ENCODE data around the gene NOC2L. TPM values are rescaled to one million over a fixed set of nuclear protein-coding genes. Genes with fewer than 3 reads are reported as not detected.
A peak's percentile ranks its signal among the peaks of the same experiment; 100 is the strongest.

Gene NOC2L
- total and polyA plus RNA-seq, 2 donors from 2014 or later = 42.4 to 65.5 TPM

GRCh38 chr1:933603-933940 lies 25.5 kb downstream of the NOC2L start:
- no peak for FAIRE-seq
- no peak overlapping the region for H3K27ac ChIP-seq (ENCODE audit: low read depth in 2 of 2, low read length in 2 of 2)
- H3K27me3 ChIP-seq (ENCODE audit: control insufficient read depth, insufficient read depth, low read length) = no peaks in the 10 kb centered on the region
- peaks cover 0 to 15% (median 0%) of the 10 kb centered on the region in 3 donors for H3K4me1 ChIP-seq (ENCODE audit: control insufficient read depth in 2 of 3, insufficient read depth in 2 of 3, low read depth in 1 of 3, low read length in 3 of 3)
- no peak overlapping the region for H3K9ac ChIP-seq (ENCODE audit: low read length in 3 of 3)
- DNase-seq = peak in 1 of 5 donors; percentile 65
- H3K36me3 ChIP-seq (ENCODE audit: control insufficient read depth in 2 of 3, insufficient read depth in 3 of 3, low read length in 3 of 3) = no peaks in the 10 kb centered on the region
- H3K9me3 ChIP-seq (ENCODE audit: control insufficient read depth in 2 of 3, insufficient read depth in 1 of 3, low read length in 3 of 3) = no peaks in the 10 kb centered on the region
- no peak overlapping the region for H3K4me3 ChIP-seq (ENCODE audit: low read length in 3 of 3)
- TF ChIP-seq, protein P1, sequence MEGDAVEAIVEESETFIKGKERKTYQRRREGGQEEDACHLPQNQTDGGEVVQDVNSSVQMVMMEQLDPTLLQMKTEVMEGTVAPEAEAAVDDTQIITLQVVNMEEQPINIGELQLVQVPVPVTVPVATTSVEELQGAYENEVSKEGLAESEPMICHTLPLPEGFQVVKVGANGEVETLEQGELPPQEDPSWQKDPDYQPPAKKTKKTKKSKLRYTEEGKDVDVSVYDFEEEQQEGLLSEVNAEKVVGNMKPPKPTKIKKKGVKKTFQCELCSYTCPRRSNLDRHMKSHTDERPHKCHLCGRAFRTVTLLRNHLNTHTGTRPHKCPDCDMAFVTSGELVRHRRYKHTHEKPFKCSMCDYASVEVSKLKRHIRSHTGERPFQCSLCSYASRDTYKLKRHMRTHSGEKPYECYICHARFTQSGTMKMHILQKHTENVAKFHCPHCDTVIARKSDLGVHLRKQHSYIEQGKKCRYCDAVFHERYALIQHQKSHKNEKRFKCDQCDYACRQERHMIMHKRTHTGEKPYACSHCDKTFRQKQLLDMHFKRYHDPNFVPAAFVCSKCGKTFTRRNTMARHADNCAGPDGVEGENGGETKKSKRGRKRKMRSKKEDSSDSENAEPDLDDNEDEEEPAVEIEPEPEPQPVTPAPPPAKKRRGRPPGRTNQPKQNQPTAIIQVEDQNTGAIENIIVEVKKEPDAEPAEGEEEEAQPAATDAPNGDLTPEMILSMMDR (IDR thresholded peaks at IDR 0.05; ENCODE audit: borderline replicate concordance, extremely low read depth, insufficient read depth) = no peak
- intact Hi-C loops (cut with DNase I) = no loop called here

GRCh38 chr1:932776-933602 lies 26.1 kb downstream of the NOC2L start:
- intact Hi-C loops (cut with DNase I) = no loop called here
- no peak overlapping the region for H3K9ac ChIP-seq (ENCODE audit: low read length in 3 of 3)
- TF ChIP-seq, protein P1 (IDR thresholded peaks at IDR 0.05; ENCODE audit: borderline replicate concordance, extremely low read depth, insufficient read depth) = no peak
- H3K36me3 ChIP-seq (ENCODE audit: control insufficient read depth in 2 of 3, insufficient read depth in 3 of 3, low read length in 3 of 3) = no peaks in the 10 kb centered on the region
- DNase-seq = peak in 1 of 5 donors; percentile 49
- no peaks in the 10 kb centered on the region for H3K27me3 ChIP-seq (ENCODE audit: control insufficient read depth, insufficient read depth, low read length)
- FAIRE-seq = no peak
- H3K27ac ChIP-seq (ENCODE audit: low read depth in 2 of 2, low read length in 2 of 2) = no peak overlapping the region
- no peak overlapping the region for H3K4me3 ChIP-seq (ENCODE audit: low read length in 3 of 3)
- peaks cover 0 to 9% (median 0%) of the 10 kb centered on the region in 3 donors for H3K4me1 ChIP-seq (ENCODE audit: control insufficient read depth in 2 of 3, insufficient read depth in 2 of 3, low read depth in 1 of 3, low read length in 3 of 3)
- no peaks in the 10 kb centered on the region for H3K9me3 ChIP-seq (ENCODE audit: control insufficient read depth in 2 of 3, insufficient read depth in 1 of 3, low read length in 3 of 3)

DNA sequence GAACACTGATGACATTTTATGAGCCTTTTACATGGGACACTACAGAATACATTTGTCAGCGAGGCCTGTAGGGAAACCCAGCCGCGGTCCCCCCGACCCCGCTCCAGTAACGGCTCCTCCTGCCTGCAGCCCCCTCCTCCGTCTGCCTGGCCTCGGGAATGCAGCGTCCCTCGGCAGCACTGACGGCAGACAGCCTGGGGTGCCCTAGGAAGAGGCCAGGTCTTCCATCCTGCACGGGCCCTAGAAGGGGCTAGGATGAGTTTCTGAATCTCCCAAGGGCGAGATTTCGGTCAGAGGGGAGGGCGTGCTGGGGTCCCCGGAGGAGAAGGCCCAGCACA lies 26.9 kb downstream of the NOC2L start:
- no peaks in the 10 kb centered on the region for H3K27me3 ChIP-seq (ENCODE audit: control insufficient read depth, insufficient read depth, low read length)

More for the DNA sequence above, 26.9 kb downstream of the NOC2L start:
- Histone ChIP-seq H3K4me3 (ENCODE audit: low read length in 3 of 3) (no peak overlapping the region), H3K4me1 (ENCODE audit: control insufficient read depth in 2 of 3, insufficient read depth in 2 of 3, low read depth in 1 of 3, low read length in 3 of 3) (peaks cover 0 to 7% (median 0%) of the 10 kb centered on the region in 3 donors), H3K9ac (ENCODE audit: low read length in 3 of 3) (no peak overlapping the region), H3K27ac (ENCODE audit: low read depth in 2 of 2, low read length in 2 of 2) (no peak overlapping the region), H3K36me3 (ENCODE audit: control insufficient read depth in 2 of 3, insufficient read depth in 3 of 3, low read length in 3 of 3) (no peaks in the 10 kb centered on the region), H3K9me3 (ENCODE audit: control insufficient read depth in 2 of 3, insufficient read depth in 1 of 3, low read length in 3 of 3) (no peaks in the 10 kb centered on the region)
- intact Hi-C loops (cut with DNase I) = no loop called here
- DNase-seq = peak in 1 of 5 donors; percentile 36
- FAIRE-seq = no peak
- TF ChIP-seq, protein P1 (IDR thresholded peaks at IDR 0.05; ENCODE audit: borderline replicate concordance, extremely low read depth, insufficient read depth) = no peak
